Endothelial cell of umbilical vein (primary cell): ENCODE results near the gene SAMD4A. TPM values are rescaled to one million over a fixed set of nuclear protein-coding genes. Genes with fewer than 3 reads are reported as not detected.

Experiments
- BruUV-seq: library from RNA; stranded (reverse); fragments of 400-500 nt; replicated peaks from 2 replicates; lab custom pipeline; 2021; lab: Mats Ljungman, UMichigan
- CTCF ChIA-PET: fragments of 300-600, 350-600 bp; sonication (Branson Sonifier 250); formaldehyde crosslinking; loops from one replicate; lab custom pipeline; 2021; ENCODE audit warnings: antibody characterized with exemption, inconsistent platforms; lab: Charles Lee
- POLR2A ChIA-PET: fragments of 300-600, 350-600 bp; sonication (Branson Sonifier 250); formaldehyde crosslinking; loops from one replicate; lab custom pipeline; 2021; ENCODE audit warnings: antibody characterized with exemption, inconsistent platforms; lab: Charles Lee
- DNase-seq: peaks from one replicate; pipeline ENCODE4 v3.0.0-alpha.2; 2011; ENCODE audit warnings: low read depth, low spot score
- FAIRE-seq: peaks from 2 replicates; lab custom pipeline; 2011; peaks lifted over from hg19 to GRCh38; lab: Jason Lieb, UNC
- H2AFZ ChIP-seq: 2 replicates; pipeline ENCODE4 v1.6.0; 2012; ENCODE audit warnings: low read depth, low read length, control low read depth, inconsistent platforms
- H3K27ac ChIP-seq: 2 replicates; pipeline ENCODE4 v1.5.1; 2011; ENCODE audit warnings: low read depth, mild to moderate bottlenecking, control low read depth, low read length, moderate library complexity; ENCODE audit not compliant: insufficient read depth
- H3K27me3 ChIP-seq, 2 experiments: 2 replicates each; pipeline versions ENCODE4 v1.6.0 to v1.6.1; 2011; ENCODE audit warnings: low read length in 2 of 2, mixed read lengths in 1 of 2; ENCODE audit not compliant: control insufficient read depth in 2 of 2, insufficient read depth in 2 of 2
- H3K36me3 ChIP-seq, 2 experiments: 2 replicates in 1 of 2; 3 replicates in 1 of 2; pipeline ENCODE4 v1.5.1; 2011; ENCODE audit warnings: low read length in 2 of 2, mild to moderate bottlenecking in 1 of 2, moderate library complexity in 1 of 2; ENCODE audit not compliant: control insufficient read depth in 2 of 2, insufficient read depth in 2 of 2; ENCODE audit errors: extremely low read depth in 1 of 2
- H3K4me1 ChIP-seq: 3 replicates; pipeline ENCODE4 v1.5.1; 2011; ENCODE audit warnings: mild to moderate bottlenecking, low read length; ENCODE audit not compliant: control insufficient read depth, insufficient read depth; ENCODE audit errors: extremely low read depth
- H3K4me2 ChIP-seq: 2 replicates; pipeline ENCODE4 v1.6.1; 2011; ENCODE audit warnings: low read length, control low read depth, mixed read lengths; ENCODE audit not compliant: insufficient read depth
- H3K4me3 ChIP-seq, 3 experiments: fragments of 200-600 bp in 1 of 3; sonication (generic), shearing (Covaris generic) in 1 of 3; replicated peaks in 1 of 3; 2 replicates each; pipeline ENCODE4 v1.5.1; 2011 to 2016; ENCODE audit warnings: control low read depth in 3 of 3, low read length in 3 of 3, mild to moderate bottlenecking in 2 of 3, inconsistent platforms in 1 of 3, low read depth in 1 of 3, moderate library complexity in 1 of 3; ENCODE audit not compliant: insufficient read depth in 1 of 3
- H3K79me2 ChIP-seq: 2 replicates; pipeline ENCODE4 v1.6.0; 2012; ENCODE audit warnings: low read length, inconsistent platforms; ENCODE audit not compliant: control insufficient read depth, insufficient read depth
- H3K9ac ChIP-seq: replicated peaks from 2 replicates; pipeline ENCODE3; 2011; ENCODE audit warnings: low read length, control low read depth; ENCODE audit not compliant: insufficient read depth; ENCODE audit errors: extremely low read depth
- H3K9me1 ChIP-seq: replicated peaks from 3 replicates; pipeline ENCODE4 v1.6.0; 2011; ENCODE audit warnings: mild to moderate bottlenecking, low read length; ENCODE audit not compliant: control insufficient read depth, insufficient read depth; ENCODE audit errors: extremely low read depth
- H3K9me3 ChIP-seq: replicated peaks from 2 replicates; pipeline ENCODE4 v1.5.1; 2012; ENCODE audit warnings: low read length, inconsistent platforms; ENCODE audit not compliant: control insufficient read depth, insufficient read depth
- H4K20me1 ChIP-seq: replicated peaks from 2 replicates; pipeline ENCODE3; 2011; ENCODE audit warnings: mild to moderate bottlenecking, low read length; ENCODE audit not compliant: control insufficient read depth, insufficient read depth; ENCODE audit errors: extremely low read depth
- MYC ChIP-seq: IDR thresholded peaks from one replicate; pipeline ENCODE4 v1.6.1; 2011; ENCODE audit warnings: mild to moderate bottlenecking, low read depth, low read length
- dilution Hi-C: fragments of 300-500 bp; cut with MboI; formaldehyde crosslinking; loops from one replicate; pipeline ENCODE4 v1.15.0; 2019; ENCODE audit warnings: low sequenced_read_pairs; ENCODE audit not compliant: extremely low pct_ligation_motif_present
- intact Hi-C: fragments of 100-400 bp; cut with micrococcal nuclease; formaldehyde crosslinking; loops from one replicate; pipeline ENCODE4 v1.10.0; 2022
- polyA plus RNA-seq, 4 experiments: library from polyadenylated mRNA; depleted of rRNA in 3 of 4; stranded (reverse) in 3 of 4; unstranded in 1 of 4; fragments of >200 nt; gene quantifications; 2 replicates each; pipeline versions ENCODE4 v1.2.1 to v1.2.3, GENCODE V29; 2011 to 2012; ENCODE audit warnings: missing spikeins in 1 of 4
- total RNA-seq: library from RNA; stranded (reverse); gene quantifications from 2 replicates; pipeline ENCODE4 v1.2.3, GENCODE V29; 2021
- TF ChIP-seq, protein P1 (sequence below), 2 donors: IDR thresholded peaks; 1 replicate in 1 of 2; 2 replicates in 1 of 2; pipeline ENCODE4 v1.5.1; 2011; ENCODE audit warnings: low read length in 2 of 2, mild to moderate bottlenecking in 2 of 2, moderate library complexity in 2 of 2, control low read depth in 1 of 2, inconsistent platforms in 1 of 2, low read depth in 1 of 2; ENCODE audit not compliant: insufficient read depth in 1 of 2; ENCODE audit errors: extremely low read depth in 1 of 2

The SAMD4A gene
- total and polyA plus RNA-seq, 2 donors (not counting 3 experiments of a cell fraction or from before 2014, with no cell fraction given) = 37.7 to 95.3 TPM

- dilution Hi-C loops = no loop called here
- Histone ChIP-seq H3K4me2 (peak overlapping the region; percentile 71), H4K20me1 (no peaks in the 10 kb centered on the region), H2AFZ (no peak overlapping the region), H3K9ac (peak overlapping the region; percentile 98), H3K4me1 (peaks cover 16% of the 10 kb centered on the region), H3K4me3 (peak overlapping the region in 2 of 3 experiments; percentile 60 to 75), H3K36me3 (no peaks in the 10 kb centered on the region), H3K9me1 (no peaks in the 10 kb centered on the region), H3K27me3 (no peaks in the 10 kb centered on the region), H3K27ac (peak overlapping the region; percentile 80), H3K79me2 (peaks cover 30% of the 10 kb centered on the region), H3K9me3 (no peaks in the 10 kb centered on the region)
- intact Hi-C loops = loop anchor here (1.0 to 2.0 kb wide), 7 partner anchors 75 to 463 kb away; partner anchors contain the start of genes GMFB, SOCS4 and WDHD1
- DNase-seq (peak; percentile 73), FAIRE-seq (peak; percentile 63)
- ChIA-PET CTCF (interaction anchor here (0.6 to 8.5 kb wide), 63 partner anchors 10 to 910 kb away, joined by 3 to 286 read pairs (median 6); partner anchors contain the start of genes CDKN3 and CGRRF1), POLR2A (interaction anchor here (0.6 to 3.9 kb wide), 5 partner anchors 34 to 274 kb away, joined by 3 to 54 read pairs (median 5); no protein-coding TSS in a partner anchor)
- TF ChIP-seq, protein P1, sequence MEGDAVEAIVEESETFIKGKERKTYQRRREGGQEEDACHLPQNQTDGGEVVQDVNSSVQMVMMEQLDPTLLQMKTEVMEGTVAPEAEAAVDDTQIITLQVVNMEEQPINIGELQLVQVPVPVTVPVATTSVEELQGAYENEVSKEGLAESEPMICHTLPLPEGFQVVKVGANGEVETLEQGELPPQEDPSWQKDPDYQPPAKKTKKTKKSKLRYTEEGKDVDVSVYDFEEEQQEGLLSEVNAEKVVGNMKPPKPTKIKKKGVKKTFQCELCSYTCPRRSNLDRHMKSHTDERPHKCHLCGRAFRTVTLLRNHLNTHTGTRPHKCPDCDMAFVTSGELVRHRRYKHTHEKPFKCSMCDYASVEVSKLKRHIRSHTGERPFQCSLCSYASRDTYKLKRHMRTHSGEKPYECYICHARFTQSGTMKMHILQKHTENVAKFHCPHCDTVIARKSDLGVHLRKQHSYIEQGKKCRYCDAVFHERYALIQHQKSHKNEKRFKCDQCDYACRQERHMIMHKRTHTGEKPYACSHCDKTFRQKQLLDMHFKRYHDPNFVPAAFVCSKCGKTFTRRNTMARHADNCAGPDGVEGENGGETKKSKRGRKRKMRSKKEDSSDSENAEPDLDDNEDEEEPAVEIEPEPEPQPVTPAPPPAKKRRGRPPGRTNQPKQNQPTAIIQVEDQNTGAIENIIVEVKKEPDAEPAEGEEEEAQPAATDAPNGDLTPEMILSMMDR (IDR thresholded peaks at IDR 0.05; ENCODE audit: extremely low read depth in 1 of 2, insufficient read depth in 1 of 2, low read depth in 1 of 2, low read length in 2 of 2) = peak; percentile 44 to 54
- TF ChIP-seq MYC = no peak
- BruUV-seq = TSS peak; percentile 40
Measured at GRCh38 chr14:54564071-54564867, 2.7 kb upstream of the SAMD4A start.
